NB4 (cell line): ENCODE results near the gene MRPL54.
A peak's percentile ranks its signal among the peaks of the same experiment; 100 is the strongest.

Experiments
- POLR2A ChIP-seq: IDR thresholded peaks from 2 replicates; pipeline ENCODE4 v1.6.1; 2011; ENCODE audit warnings: mild to moderate bottlenecking; ENCODE audit not compliant: insufficient read length; ENCODE audit errors: extremely low read depth
- TF ChIP-seq, protein P1 (sequence below): IDR thresholded peaks from one replicate; pipeline ENCODE4 v1.5.1; 2012; ENCODE audit warnings: low read depth, low read length

DNA sequence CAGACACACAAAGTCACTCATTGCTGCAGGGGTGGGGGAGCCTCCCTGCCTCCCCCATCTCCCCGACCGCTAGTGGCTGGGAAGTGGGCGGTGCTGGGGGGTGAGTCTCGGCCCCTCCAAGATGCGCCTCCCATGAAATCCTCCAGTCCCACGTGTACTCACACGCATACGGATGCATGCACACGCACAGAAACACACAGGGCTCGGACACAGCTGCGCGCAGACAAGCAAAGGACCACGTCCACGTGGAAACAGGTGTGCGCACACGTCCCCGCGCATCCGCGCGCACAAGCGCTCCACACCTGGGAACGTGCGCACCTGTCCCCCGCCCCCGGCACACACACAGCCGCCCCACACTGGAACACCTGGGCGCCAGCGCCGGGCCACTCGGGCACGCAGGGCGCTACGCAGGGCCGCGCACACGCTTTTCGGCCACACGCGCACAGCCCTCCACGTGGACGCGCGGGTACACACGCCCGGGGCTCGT lies 23.0 kb downstream of the MRPL54 start:
- peak; percentile 19 for TF ChIP-seq POLR2A
- TF ChIP-seq, protein P1, sequence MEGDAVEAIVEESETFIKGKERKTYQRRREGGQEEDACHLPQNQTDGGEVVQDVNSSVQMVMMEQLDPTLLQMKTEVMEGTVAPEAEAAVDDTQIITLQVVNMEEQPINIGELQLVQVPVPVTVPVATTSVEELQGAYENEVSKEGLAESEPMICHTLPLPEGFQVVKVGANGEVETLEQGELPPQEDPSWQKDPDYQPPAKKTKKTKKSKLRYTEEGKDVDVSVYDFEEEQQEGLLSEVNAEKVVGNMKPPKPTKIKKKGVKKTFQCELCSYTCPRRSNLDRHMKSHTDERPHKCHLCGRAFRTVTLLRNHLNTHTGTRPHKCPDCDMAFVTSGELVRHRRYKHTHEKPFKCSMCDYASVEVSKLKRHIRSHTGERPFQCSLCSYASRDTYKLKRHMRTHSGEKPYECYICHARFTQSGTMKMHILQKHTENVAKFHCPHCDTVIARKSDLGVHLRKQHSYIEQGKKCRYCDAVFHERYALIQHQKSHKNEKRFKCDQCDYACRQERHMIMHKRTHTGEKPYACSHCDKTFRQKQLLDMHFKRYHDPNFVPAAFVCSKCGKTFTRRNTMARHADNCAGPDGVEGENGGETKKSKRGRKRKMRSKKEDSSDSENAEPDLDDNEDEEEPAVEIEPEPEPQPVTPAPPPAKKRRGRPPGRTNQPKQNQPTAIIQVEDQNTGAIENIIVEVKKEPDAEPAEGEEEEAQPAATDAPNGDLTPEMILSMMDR = no peak
